Mammary microvascular endothelial cell (primary cell): ENCODE results near the gene SGCD. TPM values are rescaled to one million over a fixed set of nuclear protein-coding genes. Genes with fewer than 3 reads are reported as not detected.

Experiments used
- total RNA-seq: library from RNA; depleted of rRNA; stranded (reverse); fragments of >200 nt; gene quantifications from 2 replicates; pipeline ENCODE4 v1.2.3, GENCODE V29; 2015

SGCD gene
- 0.34 TPM in 1 of 2 replicates, not detected in the other for total RNA-seq

GRCh38 chr5:156326718-156327259, at the start of gene SGCD:
Gene SGCD (plus strand): TSS chr5:156327164.

